SU-DHL-6 (cell line): ENCODE results near the gene KLHDC7B.

Experiments
- CTCF ChIP-seq: fragments of 200-600 bp; sonication (generic); IDR thresholded peaks from one replicate; pipeline ENCODE4 v1.5.1; 2017; ENCODE audit warnings: antibody characterized with exemption, mild to moderate bottlenecking, low read length, moderate library complexity; ENCODE audit not compliant: insufficient read depth, poor library complexity, severe bottlenecking
- EZH2phosphoT487 ChIP-seq: fragments of 200-600 bp; sonication (generic), shearing (Covaris generic); conservative IDR thresholded peaks from 2 replicates; pipeline ENCODE4 v1.6.1; 2018; ENCODE audit warnings: mild to moderate bottlenecking, antibody characterized with exemption, low read length, moderate library complexity, mixed read lengths

GRCh38 chr22:50599816-50600455 lies 54.2 kb downstream of the KLHDC7B start:
- no peak for TF ChIP-seq CTCF
- no peak for TF ChIP-seq EZH2phosphoT487
